GM23338 (cell line): ENCODE data around the gene BTBD16. TPM values are rescaled to one million over a fixed set of nuclear protein-coding genes. Genes with fewer than 3 reads are reported as not detected.

Experiments used
- ATAC-seq: fragments of 200-7000 bp; cut with Tn5 transposase; 3 replicates; pipeline ENCODE4 v1.9.1; 2020
- DNase-seq: peaks from one replicate; pipeline ENCODE4 v3.0.0-alpha.2; 2015; ENCODE audit warnings: low spot score
- H2AFZ ChIP-seq: fragments of 200-600 bp; sonication (generic); 2 replicates; pipeline ENCODE4 v1.8.0; 2016; ENCODE audit warnings: antibody characterized with exemption, mild to moderate bottlenecking, moderate library complexity
- H3F3A ChIP-seq: fragments of 200-600 bp; sonication (generic); replicated peaks from 2 replicates; pipeline ENCODE4 v1.8.0; 2017; ENCODE audit warnings: antibody characterized with exemption, mixed run types, low read depth
- H3K27ac ChIP-seq: fragments of 200-600 bp; sonication (generic); 2 replicates; pipeline ENCODE4 v1.6.1; 2016; ENCODE audit warnings: low read depth
- H3K27me3 ChIP-seq: fragments of 200-600 bp; sonication (generic); 2 replicates; pipeline ENCODE4 v1.8.0; 2016; ENCODE audit warnings: mild to moderate bottlenecking, mixed run types, moderate library complexity; ENCODE audit not compliant: insufficient read depth
- H3K36me3 ChIP-seq: fragments of 200-600 bp; sonication (generic); 2 replicates; pipeline ENCODE4 v1.8.0; 2016; ENCODE audit warnings: mild to moderate bottlenecking; ENCODE audit not compliant: insufficient read depth
- H3K4me1 ChIP-seq: fragments of 200-600 bp; sonication (generic); 2 replicates; pipeline ENCODE4 v1.8.0; 2016; ENCODE audit warnings: mild to moderate bottlenecking, moderate library complexity; ENCODE audit not compliant: insufficient read depth
- H3K4me2 ChIP-seq: fragments of 200-600 bp; sonication (generic); 2 replicates; pipeline ENCODE4 v1.7.1; 2017; ENCODE audit warnings: mixed run types
- H3K4me3 ChIP-seq: fragments of 200-600 bp; sonication (generic); 2 replicates; pipeline ENCODE4 v1.6.1; 2016; ENCODE audit warnings: mixed run types
- H3K79me2 ChIP-seq: fragments of 200-600 bp; sonication (generic); replicated peaks from 2 replicates; pipeline ENCODE4 v1.8.0; 2017; ENCODE audit warnings: mild to moderate bottlenecking; ENCODE audit not compliant: insufficient read depth
- H3K9me2 ChIP-seq: fragments of 200-600 bp; sonication (generic); 2 replicates; pipeline ENCODE4 v1.8.0; 2017; ENCODE audit not compliant: insufficient read depth
- H4K20me1 ChIP-seq: fragments of 200-600 bp; sonication (generic); replicated peaks from 2 replicates; pipeline ENCODE4 v1.8.0; 2017; ENCODE audit warnings: mild to moderate bottlenecking; ENCODE audit not compliant: insufficient read depth
- H3K27ac Mint-ChIP-seq: 2 replicates; pipeline ENCODE4 v1.8.0; 2020; ENCODE audit warnings: inconsistent platforms, mild to moderate bottlenecking, moderate library complexity, mixed read lengths
- H3K27me3 Mint-ChIP-seq: 3 replicates; pipeline ENCODE4 v1.8.0; 2022; ENCODE audit warnings: low read depth, mild to moderate bottlenecking, moderate library complexity, mixed read lengths, inconsistent platforms; ENCODE audit not compliant: insufficient read depth, poor library complexity
- H3K36me3 Mint-ChIP-seq: 3 replicates; pipeline ENCODE4 v1.8.0; 2021; ENCODE audit warnings: low read depth, mild to moderate bottlenecking, inconsistent platforms, moderate library complexity, mixed read lengths
- H3K4me1 Mint-ChIP-seq: 3 replicates; pipeline ENCODE4 v1.8.0; 2020; ENCODE audit warnings: mild to moderate bottlenecking, inconsistent platforms, mixed read lengths
- H3K4me3 Mint-ChIP-seq: 3 replicates; pipeline ENCODE4 v1.8.0; 2021; ENCODE audit warnings: moderate library complexity, mild to moderate bottlenecking, inconsistent platforms, mixed read lengths
- H3K9me3 Mint-ChIP-seq: 3 replicates; pipeline ENCODE4 v1.8.0; 2020; ENCODE audit warnings: moderate library complexity, mild to moderate bottlenecking, inconsistent platforms, mixed read lengths
- ETS1 ChIP-seq: IDR thresholded peaks from 2 replicates; pipeline ENCODE4 v1.6.1; 2016; ENCODE audit warnings: antibody characterized with exemption
- JUNB ChIP-seq: IDR thresholded peaks from one replicate; pipeline ENCODE4 v1.6.1; 2016; ENCODE audit warnings: antibody characterized with exemption; ENCODE audit not compliant: unreplicated experiment
- NANOG ChIP-seq: IDR thresholded peaks from 2 replicates; pipeline ENCODE4 v1.6.1; 2016; ENCODE audit warnings: antibody characterized with exemption, borderline replicate concordance
- POLR2AphosphoS5 ChIP-seq: IDR thresholded peaks from 2 replicates; pipeline ENCODE4 v1.6.1; 2016; ENCODE audit warnings: antibody characterized with exemption, low read depth
- ZNF331 ChIP-seq: fragments of 250-450 bp; sonication (Bioruptor Pico); IDR thresholded peaks from 2 replicates; pipeline ENCODE4 v1.5.0; 2020; ENCODE audit warnings: low read depth, mild to moderate bottlenecking, moderate library complexity
- ZNF462 ChIP-seq: fragments of 250-450 bp; sonication (Bioruptor Pico); IDR thresholded peaks from 2 replicates; pipeline ENCODE4 v1.5.0; 2020; ENCODE audit warnings: mild to moderate bottlenecking, moderate library complexity
- polyA plus RNA-seq: library from polyadenylated mRNA; unstranded; fragments of >200 nt; fragmentation: Nextera tagmentation; extraction: Ambion mirVana; gene quantifications from 2 replicates; pipeline ENCODE4 v1.2.1, GENCODE V29; 2016
- total RNA-seq: library from RNA; depleted of rRNA; stranded (reverse); fragments of >200 nt; shearing (Covaris generic); gene quantifications from 2 replicates; pipeline ENCODE4 v1.2.3, GENCODE V29; 2014

The BTBD16 gene
- total and polyA plus RNA-seq, 2 experiments from 2014 or later = not detected

- TF ChIP-seq POLR2AphosphoS5 (no peak), ETS1 (no peak), ZNF331 (CRISPR knock-in tag) (no peak), NANOG (no peak), ZNF462 (CRISPR knock-in tag) (no peak)
These were observed 38.3 kb upstream of the BTBD16 start (continued) for GRCh38 chr10:122232769-122233168.

- ATAC-seq (no peak), DNase-seq (no peak)
- Histone ChIP-seq H3K79me2 (no peaks in the 10 kb centered on the region), H3K36me3 (peaks cover 32% of the 10 kb centered on the region), H3F3A (no peaks in the 10 kb centered on the region), H2AFZ (no peak overlapping the region), H3K4me1 (no peaks in the 10 kb centered on the region), H3K9me2 (no peaks in the 10 kb centered on the region), H3K27me3 (no peaks in the 10 kb centered on the region), H3K27ac (no peak overlapping the region), H3K4me3 (no peak overlapping the region), H3K4me2 (no peak overlapping the region), H4K20me1 (no peaks in the 10 kb centered on the region)
- Mint-ChIP-seq H3K27me3 (peaks cover 2% of the 10 kb centered on the region), H3K4me1 (no peaks in the 10 kb centered on the region), H3K27ac (no peak overlapping the region), H3K36me3 (peaks cover 46% of the 10 kb centered on the region), H3K9me3 (no peaks in the 10 kb centered on the region), H3K4me3 (no peak overlapping the region)
- TF ChIP-seq ZNF462 (CRISPR knock-in tag) (no peak), JUNB (no peak)
These were observed 37.2 kb upstream of the BTBD16 start for GRCh38 chr10:122233857-122234348.
